Germinal center (tissue), 1 donor: Measurements from ENCODE around the gene DUS1L.

Experiments used
- DNase-seq: peaks from one replicate; pipeline ENCODE4 v3.0.0; 2012; ENCODE audit warnings: mixed read lengths, low spot score

The DUS1L gene

GRCh38 chr17:82023447-82024241 lies 42.0 kb downstream of the DUS1L start:
- peak; percentile 31 for DNase-seq

GRCh38 chr17:82022981-82023446 lies 42.6 kb downstream of the DUS1L start, which contains the start of gene LRRC45:
TSS of gene LRRC45 (plus strand) at chr17:82023305. CDS start at chr17:82023644, 339 bp downstream.
- peak; percentile 99 for DNase-seq

GRCh38 chr17:82022310-82022980 lies 43.2 kb downstream of the DUS1L start, which contains the start of gene CENPX:
TSS of gene CENPX (minus strand) at chr17:82022878. CDS start at chr17:82022861, 17 bp downstream.
- no peak for DNase-seq

DNA sequence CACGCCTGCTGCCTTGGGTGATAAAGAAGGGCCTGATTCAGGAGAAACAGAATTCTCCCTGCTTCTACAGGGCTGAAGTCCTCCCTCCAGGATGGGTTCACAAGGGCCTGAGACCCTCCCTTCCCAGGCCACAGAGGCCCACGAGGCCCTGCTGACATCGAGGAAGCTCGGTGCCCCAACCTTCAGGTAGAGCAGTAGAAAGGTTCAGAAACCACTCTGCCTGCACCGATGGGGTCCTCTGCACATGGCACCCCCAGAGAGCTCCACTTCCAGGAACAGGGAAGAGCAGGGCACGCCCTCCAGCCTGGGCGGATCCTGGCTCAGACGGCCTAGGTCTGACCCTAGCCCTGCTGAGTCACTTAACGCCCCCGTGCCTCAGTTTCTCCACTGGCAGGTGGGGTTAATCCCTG lies 43.7 kb downstream of the DUS1L start:
- DNase-seq = no peak

DNA sequence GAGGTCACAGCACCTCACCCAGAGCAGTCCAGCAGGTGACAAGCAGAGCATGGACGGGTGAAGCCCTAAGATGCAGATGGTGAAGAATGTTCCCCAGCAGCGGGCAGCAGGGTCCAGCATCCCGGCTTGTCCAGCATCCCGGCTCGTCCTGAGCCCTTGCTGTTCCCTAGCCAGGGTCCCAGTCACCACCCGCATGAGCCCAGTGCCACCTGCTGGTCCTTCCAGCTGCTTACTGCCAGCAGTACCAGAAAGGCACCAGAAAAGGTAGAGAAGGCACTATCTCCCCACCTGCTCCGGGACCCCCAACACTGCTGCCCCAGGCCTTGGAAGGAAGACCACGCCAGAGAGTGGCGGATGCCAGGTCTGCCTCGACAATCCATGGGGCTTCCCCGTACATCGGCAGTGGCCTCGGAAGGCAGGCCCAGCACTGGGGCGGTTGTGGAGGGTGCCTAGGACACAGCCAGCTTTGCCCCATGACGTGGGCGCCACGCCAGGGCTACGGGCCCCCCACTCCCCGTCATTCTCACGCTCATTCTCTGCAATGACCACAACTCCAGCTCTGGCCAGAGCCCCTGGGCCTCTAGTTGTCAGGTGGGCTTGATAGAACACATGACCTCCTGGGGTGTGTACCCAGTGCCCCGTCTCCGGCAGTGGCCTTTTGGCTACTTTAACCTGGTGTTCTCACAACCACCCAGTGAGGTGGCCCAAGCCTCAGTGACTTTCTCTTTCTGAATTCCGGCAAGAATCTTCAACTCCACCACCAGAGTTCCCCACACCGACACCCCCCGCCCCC lies 44.3 kb downstream of the DUS1L start:
- DNase-seq = peak; percentile 48

GRCh38 chr17:82020572-82021106 lies 45.0 kb downstream of the DUS1L start:
- no peak for DNase-seq

GRCh38 chr17:82019690-82020571 lies 45.7 kb downstream of the DUS1L start:
- DNase-seq = peak; percentile 66

DNA sequence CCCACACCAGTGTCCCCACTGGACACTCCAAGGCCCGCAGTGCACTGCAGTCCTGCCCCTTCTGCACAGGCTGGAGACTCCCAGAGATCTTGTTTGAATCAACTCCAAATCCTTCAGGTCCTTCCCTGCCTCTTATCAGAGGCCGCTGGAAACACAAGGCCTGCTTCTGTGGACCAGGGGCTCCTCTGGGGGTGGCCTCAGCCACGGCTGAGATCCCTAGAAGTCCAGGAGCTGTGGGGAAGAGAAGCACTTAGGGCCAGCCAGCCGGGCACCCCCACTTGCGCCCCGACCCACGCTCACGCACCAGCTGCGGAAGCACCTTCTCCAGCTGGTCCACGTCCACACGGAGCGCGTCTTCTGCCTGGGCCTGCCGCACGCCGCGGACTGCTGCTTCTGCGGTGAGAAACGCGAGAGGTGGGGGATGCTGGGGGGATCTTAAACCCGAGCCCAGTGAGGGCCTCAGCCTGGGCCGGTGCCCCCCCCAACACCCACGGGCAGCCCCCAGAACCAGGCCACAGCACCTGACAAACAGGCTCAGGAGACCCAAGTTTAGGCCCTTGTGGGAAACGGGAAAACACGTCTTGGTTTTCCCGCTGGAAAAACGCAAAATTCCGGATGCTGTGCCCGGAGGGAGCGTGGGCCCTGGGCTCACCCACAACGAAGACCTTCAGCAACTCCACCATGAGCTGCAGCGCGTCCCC lies 46.5 kb downstream of the DUS1L start:
- no peak for DNase-seq

- DNase-seq = no peak
Observed at GRCh38 chr17:82018152-82018988, 47.2 kb downstream of the DUS1L start.

DNA sequence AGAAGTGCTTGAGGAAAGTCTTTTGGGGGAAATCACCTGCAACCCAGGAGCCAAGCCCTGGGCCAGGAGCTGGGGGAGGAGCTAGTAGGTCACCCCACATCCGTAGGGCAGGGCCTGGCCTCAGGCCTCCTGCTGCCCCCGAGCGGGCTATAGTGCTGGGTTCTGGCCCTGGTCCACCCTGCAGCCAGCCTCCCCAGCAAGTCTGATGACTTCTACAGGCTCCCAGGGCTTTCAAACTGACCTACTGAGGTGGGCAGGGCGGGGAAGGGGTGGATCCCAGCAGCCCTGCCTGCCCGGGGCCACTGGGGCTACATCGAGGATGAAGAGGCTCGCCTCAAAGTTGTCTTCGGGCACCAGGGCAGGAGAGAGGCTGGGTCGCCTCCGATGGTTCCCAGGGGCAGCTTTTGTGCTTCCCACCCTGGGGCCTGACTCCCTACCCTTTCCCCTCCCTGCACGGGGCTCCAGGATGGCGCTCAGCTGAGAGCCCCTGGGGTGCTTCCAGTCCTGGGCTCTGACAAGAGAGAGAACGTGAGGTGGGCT lies 47.9 kb downstream of the DUS1L start:
- no peak for DNase-seq

DNA sequence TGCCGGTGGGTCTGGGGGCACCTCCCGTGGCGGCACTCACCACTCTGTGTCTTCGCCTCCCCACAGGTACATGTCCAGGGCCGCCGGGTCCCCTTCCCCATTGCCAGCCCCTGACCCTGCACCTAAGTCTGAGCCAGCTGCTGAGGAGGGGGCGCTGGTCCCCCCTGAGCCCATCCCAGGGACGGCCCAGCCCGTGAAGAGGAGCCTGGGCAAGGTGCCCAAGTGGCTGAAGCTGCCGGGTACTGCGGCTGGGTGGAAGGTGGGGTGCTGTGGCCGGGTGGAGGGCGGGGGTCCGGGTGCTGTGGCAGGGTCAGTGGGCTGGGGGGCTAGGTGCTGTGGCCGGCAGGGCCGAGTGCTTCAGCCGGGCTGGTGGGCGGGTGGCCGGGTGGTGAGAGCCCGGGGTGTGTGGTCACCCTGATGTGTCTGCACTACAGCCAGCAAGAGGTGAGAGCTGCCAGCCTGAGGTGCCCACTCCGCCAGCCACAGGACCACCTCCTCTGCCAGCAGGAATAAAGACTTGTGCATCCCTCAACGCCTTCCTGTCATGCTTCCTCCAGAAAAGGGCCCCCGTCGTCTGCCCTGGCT lies 48.6 kb downstream of the DUS1L start:
- DNase-seq = no peak

DNA sequence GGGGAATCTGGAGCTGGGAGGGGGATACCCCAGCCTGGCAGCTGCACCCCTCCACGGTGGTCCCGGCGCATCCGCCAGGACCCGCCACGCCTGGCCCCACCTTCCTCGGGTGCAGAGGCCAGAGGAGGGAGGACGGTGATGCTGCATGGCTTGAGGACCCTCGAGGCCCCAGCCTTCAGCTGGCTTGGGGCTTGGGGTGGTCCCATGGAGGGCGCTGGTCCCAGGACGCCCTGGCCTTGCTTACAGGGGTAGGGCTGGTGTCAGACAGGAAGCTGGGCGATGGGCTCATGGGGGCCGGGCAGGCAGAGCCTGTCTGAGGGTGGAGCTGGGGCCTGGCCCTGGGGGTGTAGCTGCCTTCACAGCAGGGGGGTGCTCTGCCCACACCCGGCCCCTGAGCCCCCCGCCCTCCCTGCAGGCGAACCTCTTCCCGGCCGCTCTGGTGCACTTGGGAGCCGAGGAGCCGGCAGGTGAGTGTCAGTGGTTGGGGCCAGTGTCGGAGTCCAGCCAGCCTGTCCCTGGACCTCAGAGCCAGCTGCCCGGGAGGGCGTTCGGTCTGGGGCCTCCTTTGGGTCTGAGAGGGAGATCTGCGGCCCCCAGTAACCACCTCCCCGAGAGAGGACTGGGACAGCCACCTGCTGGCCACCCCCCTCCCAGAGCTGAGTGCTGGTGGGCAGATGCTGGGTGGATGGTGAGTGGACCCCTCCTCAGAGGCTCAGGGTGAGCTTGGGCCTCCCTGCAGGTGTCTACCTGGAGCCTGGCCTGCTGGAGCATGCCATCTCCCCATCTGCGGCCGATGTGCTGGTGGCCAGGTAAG lies 49.3 kb downstream of the DUS1L start:
- DNase-seq = no peak

GRCh38 chr17:82015311-82015971 lies 50.2 kb downstream of the DUS1L start:
- no peak for DNase-seq

DNA sequence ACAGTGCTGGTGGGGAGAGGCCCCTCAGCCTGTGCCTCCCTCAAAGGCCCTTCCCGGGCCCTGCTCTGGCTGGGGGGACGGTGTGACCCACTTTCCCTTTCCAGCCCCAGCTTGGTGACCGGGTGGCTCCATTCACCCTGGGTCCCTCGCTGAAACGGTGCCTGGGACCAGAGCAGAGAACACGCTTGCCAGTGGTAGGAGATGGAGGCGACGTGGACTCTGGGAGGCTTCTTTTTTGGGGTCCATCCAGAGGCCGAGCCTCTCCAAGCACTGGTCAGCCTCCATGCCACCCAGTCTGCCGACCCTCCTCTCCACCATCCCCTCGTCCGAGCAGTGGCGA lies 50.7 kb downstream of the DUS1L start:
- no peak for DNase-seq

DNA sequence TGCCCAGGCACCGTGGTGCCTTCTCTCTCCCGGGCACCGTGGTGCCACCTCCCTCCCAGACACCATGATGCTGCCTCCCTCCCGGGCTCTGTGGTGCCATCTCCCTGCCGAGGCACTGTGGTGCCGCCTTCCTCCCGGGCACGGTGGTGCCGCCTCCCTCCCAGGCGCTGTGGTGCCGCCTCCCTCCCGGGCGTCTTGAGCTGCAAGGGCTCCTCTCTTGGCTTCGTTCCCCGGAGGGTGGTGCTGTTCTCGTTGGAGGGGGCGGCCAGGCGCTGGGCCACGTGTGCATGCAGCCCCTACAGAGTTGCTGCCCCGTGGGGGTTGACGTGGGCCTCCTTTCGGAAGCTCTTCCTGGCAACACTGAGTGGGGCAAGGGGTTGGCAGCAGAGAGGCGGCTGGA lies 51.2 kb downstream of the DUS1L start:
- DNase-seq = no peak

DNA sequence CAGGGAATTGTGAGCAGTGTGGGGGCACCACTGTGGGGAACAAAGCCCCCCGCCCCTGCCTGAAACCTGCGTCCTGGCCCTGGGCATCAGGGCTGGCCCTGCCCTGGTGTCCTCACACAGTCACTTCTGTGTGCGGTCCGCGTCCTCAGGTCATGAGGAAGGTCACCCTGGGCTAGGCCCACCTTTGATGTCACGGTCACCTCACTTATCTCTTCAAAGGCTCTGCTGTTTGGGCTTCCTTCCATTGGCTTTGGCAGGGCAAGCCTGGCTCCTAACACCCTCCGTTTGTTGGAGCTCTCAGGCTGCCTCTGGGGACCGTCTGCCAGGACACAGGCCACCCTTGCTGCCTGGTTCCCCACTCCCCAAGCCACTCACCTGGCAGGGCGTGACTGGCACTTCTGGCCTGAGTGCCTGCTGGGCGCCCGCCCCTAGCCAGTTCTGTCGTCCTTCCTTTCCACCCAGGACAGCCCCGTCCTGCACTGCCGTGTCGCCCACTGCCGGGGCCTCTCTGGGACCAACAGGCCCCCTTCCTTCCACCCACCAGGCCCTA lies 51.8 kb downstream of the DUS1L start:
- DNase-seq = no peak

DNA sequence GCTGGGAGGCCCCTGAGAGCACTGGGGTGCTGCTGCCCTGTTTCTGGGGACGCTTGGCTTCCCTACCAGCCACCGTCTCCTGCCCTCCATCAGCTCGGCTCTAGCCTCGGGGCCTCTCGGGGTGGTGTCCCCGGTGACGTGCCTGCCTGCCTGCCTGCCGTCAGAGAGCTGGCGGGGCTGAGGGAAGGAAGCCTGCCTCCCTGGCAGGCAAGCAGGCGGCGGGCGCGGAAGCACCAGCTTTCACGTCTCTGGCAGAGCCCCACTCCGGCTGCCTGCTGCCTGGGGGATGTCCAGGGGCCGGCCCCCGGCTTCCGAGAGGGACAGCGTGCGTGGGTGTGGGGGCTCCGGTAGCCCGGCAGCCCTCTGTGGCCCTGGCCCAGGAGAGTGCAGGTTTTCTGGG lies 52.3 kb downstream of the DUS1L start:
- DNase-seq = no peak
